B cell (primary cell): Measurements from ENCODE around the gene TGFBR3. TPM values are rescaled to one million over a fixed set of nuclear protein-coding genes. Genes with fewer than 3 reads are reported as not detected.

Experiments used
- ATAC-seq: fragments of 200-7000 bp; cut with Tn5 transposase; one replicate; pipeline ENCODE4 v1.10.0; 2021; ENCODE audit warnings: low read depth, mild to moderate bottlenecking, moderate number of reproducible peaks, moderate library complexity
- CTCF ChIA-PET: fragments of 350-600 bp; sonication (Branson Sonifier 250); formaldehyde crosslinking; loops from one replicate; lab custom pipeline; 2021; ENCODE audit warnings: antibody characterized with exemption, inconsistent platforms; lab: Charles Lee
- POLR2A ChIA-PET: fragments of 350-600 bp; sonication (Branson Sonifier 250); formaldehyde crosslinking; loops from one replicate; lab custom pipeline; 2021; ENCODE audit warnings: antibody characterized with exemption; lab: Charles Lee
- DNase-seq: peaks from one replicate; pipeline ENCODE4 v3.0.0; 2013
- H2AFZ ChIP-seq: 2 replicates; pipeline ENCODE4 v1.6.1; 2012; ENCODE audit warnings: mild to moderate bottlenecking, low read depth, low read length; ENCODE audit not compliant: insufficient read depth, poor library complexity, severe bottlenecking
- H3K27ac ChIP-seq, 2 donors: 1 replicate in 1 of 2; 2 replicates in 1 of 2; pipeline ENCODE4 v1.5.1; 2012 to 2013; ENCODE audit warnings: low read length in 2 of 2, mild to moderate bottlenecking in 2 of 2, moderate library complexity in 1 of 2
- H3K27me3 ChIP-seq, 4 experiments: fragments of 200-600 bp in 1 of 4; sonication (generic) in 1 of 4; replicated peaks in 1 of 4; 1 replicate in 2 of 4; 2 replicates in 2 of 4; pipeline versions ENCODE4 v1.6.1 to v1.7.0; 2013 to 2016; ENCODE audit warnings: low read length in 3 of 4, mild to moderate bottlenecking in 2 of 4, mixed read lengths in 1 of 4, moderate library complexity in 1 of 4; ENCODE audit not compliant: insufficient read depth in 4 of 4, control insufficient read depth in 3 of 4; ENCODE audit errors: control extremely low read depth in 1 of 4
- H3K36me3 ChIP-seq, 2 experiments: replicated peaks in 1 of 2; 1 replicate in 1 of 2; 2 replicates in 1 of 2; pipeline versions ENCODE4 v1.6.1 to v1.7.1; 2013; ENCODE audit warnings: low read length in 1 of 2; ENCODE audit not compliant: insufficient read depth in 2 of 2, control insufficient read depth in 1 of 2; ENCODE audit errors: control extremely low read depth in 1 of 2, extremely low read depth in 1 of 2
- H3K4me1 ChIP-seq, 2 donors: fragments of 200-600 bp in 1 of 2; sonication (generic) in 1 of 2; 1 replicate in 1 of 2; 2 replicates in 1 of 2; pipeline versions ENCODE4 v1.5.1 to v1.6.1; 2013 to 2017; ENCODE audit warnings: low read length in 2 of 2; ENCODE audit not compliant: control insufficient read depth in 2 of 2, insufficient read depth in 2 of 2
- H3K4me2 ChIP-seq: replicated peaks from 2 replicates; pipeline ENCODE3; 2012; ENCODE audit warnings: mild to moderate bottlenecking, low read depth, low read length; ENCODE audit not compliant: poor library complexity, severe bottlenecking
- H3K4me3 ChIP-seq, 5 experiments: fragments of 200-600 bp in 1 of 5; sonication (generic) in 1 of 5; 1 replicate in 3 of 5; 2 replicates in 2 of 5; pipeline versions ENCODE4 v1.5.1 to v1.7.0; 2011 to 2016; ENCODE audit warnings: low read length in 4 of 5, mild to moderate bottlenecking in 4 of 5, low read depth in 2 of 5, control low read depth in 1 of 5, moderate library complexity in 1 of 5; ENCODE audit not compliant: insufficient read depth in 1 of 5; ENCODE audit errors: control extremely low read depth in 1 of 5, extremely low read depth in 1 of 5
- H3K79me2 ChIP-seq: fragments of 200-600 bp; sonication (generic); one replicate; pipeline ENCODE4 v1.6.0; 2016; ENCODE audit warnings: low read length; ENCODE audit not compliant: control insufficient read depth, insufficient read depth
- H3K9ac ChIP-seq: fragments of 200-600 bp; sonication (generic); 2 replicates; pipeline ENCODE4 v1.6.1; 2017; ENCODE audit warnings: mild to moderate bottlenecking, low read length, moderate library complexity
- H3K9me3 ChIP-seq, 3 donors: one replicate each; pipeline versions ENCODE4 v1.6.1 to v1.7.1; 2013; ENCODE audit warnings: low read length in 2 of 3; ENCODE audit not compliant: control insufficient read depth in 2 of 3, insufficient read depth in 1 of 3; ENCODE audit errors: control extremely low read depth in 1 of 3
- H4K20me1 ChIP-seq: 2 replicates; pipeline ENCODE4 v1.6.0; 2012; ENCODE audit warnings: mild to moderate bottlenecking, low read length; ENCODE audit not compliant: insufficient read depth, control insufficient read depth, poor library complexity, severe bottlenecking
- H3K27ac Mint-ChIP-seq: one replicate; pipeline ENCODE4 v1.8.0; 2021; ENCODE audit warnings: mixed read lengths
- H3K27me3 Mint-ChIP-seq: one replicate; pipeline ENCODE4 v1.8.0; 2021; ENCODE audit warnings: mixed read lengths
- H3K4me1 Mint-ChIP-seq: one replicate; pipeline ENCODE4 v1.8.0; 2021; ENCODE audit warnings: mixed read lengths
- H3K4me3 Mint-ChIP-seq: one replicate; pipeline ENCODE4 v1.8.0; 2021; ENCODE audit warnings: mixed read lengths
- H3K9me3 Mint-ChIP-seq: one replicate; pipeline ENCODE4 v1.8.0; 2022; ENCODE audit warnings: mixed read lengths; ENCODE audit not compliant: insufficient read depth
- CTCF ChIP-seq: fragments of 200-600 bp; IDR thresholded peaks from one replicate; pipeline ENCODE4 v1.8.0; 2022; ENCODE audit warnings: antibody characterized with exemption, mild to moderate bottlenecking
- EZH2 ChIP-seq: IDR thresholded peaks from 2 replicates; pipeline ENCODE4 v1.6.1; 2012; ENCODE audit warnings: borderline replicate concordance, low read depth, mild to moderate bottlenecking, moderate library complexity, low read length; ENCODE audit not compliant: insufficient read depth, poor library complexity, severe bottlenecking
- WGBS: methylation state at CpG from one replicate; pipeline ENCODE4 v1.1.5; 2013; ENCODE audit warnings: missing lambda C conversion rate; ENCODE audit not compliant: insufficient coverage; 5-methylcytosine and 5-hydroxymethylcytosine counted together
- intact Hi-C: fragments of 100-400 bp; cut with micrococcal nuclease; formaldehyde crosslinking; loops from one replicate; pipeline ENCODE4 v1.10.0; 2022
- polyA plus RNA-seq: library from polyadenylated mRNA; depleted of rRNA; stranded (reverse); fragments of >200 nt; gene quantifications from 2 replicates; pipeline ENCODE4 v1.2.3, GENCODE V29; 2012
- total RNA-seq, 2 donors: library from RNA; stranded (reverse); fragments of 120-200 nt in 1 of 2; gene quantifications; 1 replicate in 1 of 2; 2 replicates in 1 of 2; pipeline versions ENCODE4 v1.2.3 to v1.2.4, GENCODE V29; 2013 to 2022

TGFBR3 gene
- total and polyA plus RNA-seq, 2 donors (not counting 1 experiment from before 2014, with no cell fraction given), result 0.10 to 0.12 TPM

- Histone ChIP-seq H3K9ac (no peak overlapping the region), H2AFZ (no peak overlapping the region), H3K9me3 (peaks cover 0 to 1% (median 0%) of the 10 kb centered on the region in 3 donors), H3K4me3 (no peak overlapping the region), H3K4me1 (no peaks in the 10 kb centered on the region), H3K36me3 (no peaks in the 10 kb centered on the region), H4K20me1 (no peaks in the 10 kb centered on the region), H3K79me2 (no peaks in the 10 kb centered on the region), H3K4me2 (no peak overlapping the region), H3K27me3 (no peaks in the 10 kb centered on the region), H3K27ac (no peak overlapping the region)
- ChIA-PET CTCF (no interaction called here), POLR2A (no interaction called here)
- Mint-ChIP-seq H3K27ac (no peak overlapping the region), H3K4me3 (no peak overlapping the region), H3K27me3 (peaks cover 12% of the 10 kb centered on the region), H3K4me1 (no peaks in the 10 kb centered on the region), H3K9me3 (no peaks in the 10 kb centered on the region)
- ATAC-seq, result no peak
- no CpG with 5 or more reads among the region's 2 CpGs for WGBS
- TF ChIP-seq EZH2, result no peak
- TF ChIP-seq CTCF, result no peak
- no peak for DNase-seq
- intact Hi-C loops, result no loop called here
Observed at GRCh38 chr1:91847851-91848250, 38.1 kb downstream of the TGFBR3 start.

GRCh38 chr1:91846639-91847013 is 39.3 kb downstream of the TGFBR3 start:
- Histone ChIP-seq H3K4me1 (no peaks in the 10 kb centered on the region), H3K36me3 (no peaks in the 10 kb centered on the region), H3K27ac (no peak overlapping the region), H3K4me3 (no peak overlapping the region), H3K9me3 (peaks cover 0 to 1% (median 0%) of the 10 kb centered on the region in 3 donors), H4K20me1 (no peaks in the 10 kb centered on the region), H3K4me2 (no peak overlapping the region), H3K79me2 (no peaks in the 10 kb centered on the region), H3K27me3 (no peaks in the 10 kb centered on the region), H3K9ac (no peak overlapping the region), H2AFZ (no peak overlapping the region)
- POLR2A ChIA-PET, result no interaction called here
- 67% methylated on average over 1 of the region's 2 CpGs for WGBS
- Mint-ChIP-seq H3K27me3 (peaks cover 12% of the 10 kb centered on the region), H3K27ac (no peak overlapping the region), H3K4me1 (no peaks in the 10 kb centered on the region), H3K4me3 (no peak overlapping the region), H3K9me3 (no peaks in the 10 kb centered on the region)
- ATAC-seq, result no peak
- no peak for DNase-seq
- TF ChIP-seq CTCF (no peak), EZH2 (no peak)
- CTCF ChIA-PET, result no interaction called here
- intact Hi-C loops, result no loop called here
